ENCODE measurements around the gene MRLN.

DNA sequence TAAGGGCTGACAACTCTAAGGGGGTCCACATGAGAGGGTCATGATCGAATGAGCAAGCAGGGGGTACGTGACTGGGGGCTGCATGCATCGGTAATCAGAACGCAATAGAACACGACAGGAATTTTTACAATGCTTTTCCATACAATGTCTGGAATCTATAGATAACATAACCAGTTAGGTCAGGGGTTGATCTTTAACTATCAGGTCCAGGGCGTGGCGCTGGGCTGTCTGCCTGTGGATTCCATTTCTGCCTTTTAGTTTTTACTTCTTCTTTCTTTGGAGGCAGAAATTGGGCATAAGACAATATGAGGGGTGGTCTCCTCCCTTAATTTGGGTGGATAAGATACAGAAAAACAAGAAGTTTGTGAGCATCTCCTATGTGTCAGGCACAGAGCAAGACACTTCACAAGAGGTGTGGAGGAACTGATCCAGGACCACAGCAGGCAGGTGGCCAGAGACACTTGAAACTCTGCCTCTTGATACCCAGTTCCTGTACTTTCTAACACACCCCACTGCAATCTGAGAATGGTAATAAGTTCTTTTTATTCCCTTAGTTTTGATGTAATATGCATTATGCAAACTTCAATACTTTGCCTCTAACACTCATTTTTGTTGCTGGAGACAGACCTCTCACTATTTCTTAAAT, 18.0 kb upstream of the MRLN start:
- TF ChIP-seq POLR2A (IDR thresholded peaks at IDR 0.05; ENCODE audit: low read depth, low read length): no peak
- TF ChIP-seq POLR2AphosphoS5 (IDR thresholded peaks at IDR 0.05; ENCODE audit: low read depth, low read length): no peak
